Activated gamma-delta T cell treated with anti-CD3 and anti-CD28 coated beads, Interleukin-2, amount 50 U/mL, for 16 hours (primary cell): ENCODE measurements around the gene HTR3A.
"Not testable (repeated sequence)": the region's sequence is repeated elsewhere in the genome, so short reads cannot be mapped to it uniquely, and the experiment has no call there.

Experiments used
- DNase-seq: peaks from one replicate; pipeline ENCODE4 v3.0.0-alpha.2; 2020; ENCODE audit warnings: low read depth

Gene HTR3A

GRCh38 chr11:113974741-113975470, at the start of gene HTR3A:
TSS of gene HTR3A (plus strand) at chr11:113975108. CDS start at chr11:113975326, 218 bp downstream.
- no peak for DNase-seq

GRCh38 chr11:113926273-113927197, 48.4 kb upstream of the HTR3A start:
- DNase-seq: no peak

- DNase-seq: no peak
Observed at GRCh38 chr11:113928311-113928710, 46.6 kb upstream of the HTR3A start.

- no peak for DNase-seq
Observed at GRCh38 chr11:113932788-113933187, 42.1 kb upstream of the HTR3A start.

DNA sequence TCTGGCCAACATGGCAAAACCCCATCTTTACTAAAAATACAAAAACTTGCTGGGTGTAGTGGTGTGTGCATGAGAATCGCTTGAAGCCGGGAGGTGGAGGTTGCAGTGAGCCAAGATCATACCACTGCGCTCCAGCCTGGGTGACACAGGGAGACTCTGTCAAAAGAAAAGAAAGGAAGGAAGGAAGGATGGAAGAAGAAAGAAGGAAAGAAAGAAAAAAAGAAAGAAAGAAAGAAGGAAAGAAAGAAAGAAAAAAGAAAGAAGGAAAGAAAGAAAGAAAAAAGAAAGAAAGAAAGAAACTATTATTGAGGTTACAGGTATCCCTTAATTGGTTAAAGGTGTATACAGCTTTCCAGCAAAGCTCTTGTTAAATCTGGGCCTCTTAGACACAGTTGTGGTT, 40.7 kb upstream of the HTR3A start:
- not testable (repeated sequence) for DNase-seq

- no peak for DNase-seq
Observed at GRCh38 chr11:113934761-113935160, 40.1 kb upstream of the HTR3A start.

- DNase-seq: no peak
Observed at GRCh38 chr11:113935858-113936257, 39.0 kb upstream of the HTR3A start.

DNA sequence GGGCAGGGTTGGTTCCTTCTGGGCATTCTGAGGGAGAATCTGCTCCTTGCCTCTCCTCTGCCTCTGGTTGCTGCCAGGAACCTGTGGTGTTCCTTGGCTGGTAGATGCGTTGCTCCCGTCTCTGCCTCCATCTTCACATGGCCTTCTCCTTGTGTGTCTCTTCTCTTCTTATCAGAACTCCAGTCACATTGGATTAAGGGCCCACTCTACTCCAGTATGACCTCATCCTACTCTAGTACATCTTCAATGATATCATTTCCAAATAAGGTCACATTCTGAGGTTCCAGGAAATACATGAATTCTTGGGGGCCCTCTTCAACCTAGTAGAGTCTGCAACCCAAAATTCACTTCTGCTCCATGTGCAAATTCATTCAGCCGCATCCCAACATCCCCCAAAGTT, 37.0 kb upstream of the HTR3A start:
- DNase-seq: no peak

DNA sequence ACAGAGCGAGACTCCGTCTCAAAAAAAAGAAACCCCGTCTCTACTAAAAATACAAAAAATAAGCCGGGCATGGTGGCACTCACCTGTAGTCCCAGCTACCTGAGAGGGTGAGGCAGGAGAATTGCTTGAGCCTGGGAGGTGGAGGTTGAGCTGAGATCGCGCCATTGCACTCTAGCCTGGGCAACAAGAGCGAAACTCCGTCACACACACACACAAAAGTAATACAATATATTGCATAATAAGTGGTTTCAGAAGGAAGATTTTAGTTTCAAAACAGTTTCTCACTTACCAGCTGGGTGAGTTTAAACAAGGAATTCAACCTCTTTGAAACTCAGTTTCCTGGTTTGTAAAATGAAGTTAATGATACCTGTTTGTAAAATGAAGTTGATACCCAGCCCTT, 32.7 kb upstream of the HTR3A start:
- DNase-seq: no peak

DNA sequence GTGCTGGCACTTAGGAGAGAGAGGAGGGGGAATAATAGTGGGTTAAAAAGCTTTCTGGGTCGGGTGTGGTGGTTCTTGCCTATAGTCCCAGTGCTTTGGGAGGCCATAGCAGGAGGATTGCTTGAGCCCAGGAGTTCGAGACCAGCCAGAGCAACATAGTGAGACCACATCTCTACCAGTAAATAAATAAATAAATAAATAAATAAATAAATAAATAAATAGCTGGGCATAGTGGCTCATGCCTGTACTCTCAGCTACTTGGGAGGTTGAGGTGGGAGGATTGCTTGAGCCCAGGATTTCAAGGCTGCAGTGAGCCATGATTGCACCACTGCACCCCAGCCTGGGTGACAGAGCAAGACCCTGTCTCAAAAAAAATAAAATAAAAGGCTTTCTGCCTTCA, 28.7 kb upstream of the HTR3A start:
- not testable (repeated sequence) for DNase-seq

DNA sequence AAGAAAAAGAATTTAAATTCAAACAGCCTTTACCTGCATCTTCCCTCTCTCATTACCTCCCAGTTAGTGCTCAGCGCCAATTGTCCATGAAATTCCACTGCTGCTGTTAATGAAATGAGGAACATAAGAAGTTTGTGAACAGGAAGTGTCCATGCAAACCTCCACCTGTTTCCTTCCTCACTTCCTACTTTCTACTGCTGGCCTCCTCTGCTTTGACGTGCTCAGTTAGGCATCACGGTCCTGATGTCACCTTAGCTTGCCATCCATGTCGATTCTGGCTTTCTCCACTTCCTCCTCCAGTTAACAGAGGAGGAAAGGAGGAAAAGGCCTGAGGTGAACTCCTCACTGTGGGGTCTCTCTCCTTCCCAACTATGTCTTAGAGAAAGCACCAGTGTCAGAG, 26.9 kb upstream of the HTR3A start:
- no peak for DNase-seq

DNA sequence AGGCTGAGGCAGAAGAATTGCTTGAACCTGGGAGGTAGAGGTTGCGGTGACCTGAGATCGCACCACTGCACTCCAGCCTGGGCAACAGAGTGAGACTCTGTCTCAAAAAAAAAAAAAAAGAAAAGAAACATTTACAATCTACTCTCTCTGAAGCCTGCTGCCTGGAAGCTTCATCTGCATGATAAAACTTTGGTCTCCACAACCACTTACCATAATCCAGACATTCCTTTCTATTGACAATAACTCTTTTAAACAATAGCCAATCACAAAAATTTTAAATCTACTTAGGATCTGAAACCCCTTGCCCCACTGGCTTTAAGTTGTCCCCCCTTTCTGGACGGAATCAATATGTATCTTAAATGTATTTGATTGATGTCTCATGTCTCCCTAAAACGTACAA, 25.0 kb upstream of the HTR3A start:
- no peak for DNase-seq

DNA sequence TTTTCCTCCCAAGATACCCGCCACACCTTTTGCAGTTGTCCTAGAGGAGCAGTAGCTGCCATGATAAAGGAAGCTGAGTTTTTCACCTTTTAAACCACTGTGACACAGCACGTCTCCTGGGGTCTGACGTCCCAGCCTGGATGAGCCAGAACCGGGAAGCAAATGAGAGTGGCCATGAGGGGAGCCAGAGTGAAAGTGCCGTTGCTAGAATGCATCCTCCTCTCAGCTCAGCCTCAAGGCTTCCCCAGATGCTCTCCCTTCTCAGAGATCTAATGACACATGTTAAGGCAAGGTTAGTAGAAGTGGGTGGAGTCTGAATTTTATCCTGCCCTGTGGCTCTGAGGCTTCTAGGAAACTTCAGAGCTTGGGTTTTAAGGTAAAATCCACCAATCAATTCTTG, 23.4 kb upstream of the HTR3A start:
- no peak for DNase-seq

DNA sequence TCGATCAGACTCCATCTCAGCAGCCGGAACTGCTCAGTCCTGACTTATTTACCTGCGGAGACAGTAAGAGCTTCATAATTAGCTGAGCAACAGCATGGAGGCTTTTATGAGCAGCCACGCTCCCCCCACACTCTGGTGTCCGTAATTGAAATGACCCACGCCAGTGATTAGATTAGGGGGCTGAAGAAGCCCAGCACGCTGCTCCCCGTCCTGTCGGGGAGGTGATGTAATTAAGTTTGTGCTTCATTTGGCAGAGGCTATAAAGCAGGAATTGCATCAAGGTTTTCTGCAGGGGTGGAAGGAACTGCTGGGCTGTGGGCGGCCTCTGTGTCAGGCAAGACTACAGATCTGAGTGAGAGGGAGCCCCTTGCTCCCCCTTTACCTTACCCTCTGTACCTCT, 22.8 kb upstream of the HTR3A start:
- no peak for DNase-seq

DNA sequence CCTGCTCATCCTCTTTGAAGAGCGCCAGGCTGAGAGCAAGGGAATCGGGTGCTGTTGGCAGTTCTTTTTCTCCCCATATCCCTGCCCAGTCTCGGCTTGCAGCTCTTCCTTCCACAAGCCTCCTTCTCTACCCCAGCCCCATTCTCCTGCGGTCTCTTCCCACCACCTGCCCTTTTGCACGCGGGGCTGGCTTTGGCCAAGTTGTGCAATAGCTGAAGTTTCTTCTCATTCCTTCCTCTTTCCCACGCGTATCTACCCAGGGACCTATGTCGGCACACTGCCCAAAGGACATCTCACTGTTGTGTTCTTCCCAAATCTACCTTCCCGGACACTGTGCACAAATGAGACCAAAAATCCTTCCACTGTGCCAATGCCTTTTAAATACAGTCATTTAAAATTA, 22.3 kb upstream of the HTR3A start:
- DNase-seq: no peak

GRCh38 chr11:113954235-113954634, 20.7 kb upstream of the HTR3A start:
- no peak for DNase-seq

GRCh38 chr11:113956986-113957385, 17.9 kb upstream of the HTR3A start:
- DNase-seq: no peak

DNA sequence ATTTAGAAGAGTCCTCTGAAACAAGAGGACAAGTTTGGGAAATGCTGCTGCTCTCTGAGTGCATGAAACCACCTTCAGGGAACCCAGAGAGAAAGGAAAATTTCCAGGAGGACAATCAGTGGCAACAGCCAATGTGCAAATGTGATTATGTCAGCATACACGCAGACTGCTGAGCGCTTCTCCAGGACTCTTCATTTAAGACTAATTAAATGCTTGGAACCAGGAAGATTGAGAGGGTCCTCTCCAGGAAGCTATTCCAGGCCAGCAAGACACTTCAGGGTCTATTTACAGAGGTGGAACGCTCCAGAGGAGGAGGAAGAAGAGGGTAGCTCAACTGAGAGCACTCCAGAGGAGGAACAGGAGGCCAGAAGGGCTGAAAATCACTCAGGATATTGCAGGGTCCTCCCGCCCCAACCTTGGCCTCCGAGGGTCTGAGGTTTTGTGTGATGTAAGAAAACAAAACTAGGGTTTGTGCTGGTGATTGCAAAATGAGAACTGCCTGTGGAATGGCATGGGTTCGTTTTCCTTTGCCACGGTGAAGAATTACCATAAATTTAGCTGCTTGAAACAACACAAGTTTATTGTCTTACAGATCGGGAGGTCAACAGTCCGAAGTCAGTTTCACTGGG, 14.1 kb upstream of the HTR3A start:
- DNase-seq: no peak

DNA sequence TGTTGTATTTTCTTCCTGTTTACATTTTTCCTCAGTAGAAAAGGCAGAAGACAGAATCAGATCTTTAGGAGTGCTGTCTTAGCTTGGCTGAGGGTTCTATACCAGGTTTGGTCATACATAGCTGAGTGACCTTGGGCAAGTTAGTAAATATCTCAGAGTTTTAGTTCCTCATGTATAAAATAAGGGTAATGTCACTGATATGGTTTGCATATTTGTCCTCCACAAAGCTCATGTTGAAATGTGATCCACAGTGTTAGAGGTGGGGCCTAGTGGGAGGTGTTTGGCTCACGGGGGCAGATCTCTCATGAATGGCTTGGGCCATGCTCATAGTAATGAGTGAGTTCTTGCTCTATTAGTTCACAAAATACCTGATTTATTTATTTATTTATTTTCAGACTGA, 7.5 kb upstream of the HTR3A start:
- no peak for DNase-seq

DNA sequence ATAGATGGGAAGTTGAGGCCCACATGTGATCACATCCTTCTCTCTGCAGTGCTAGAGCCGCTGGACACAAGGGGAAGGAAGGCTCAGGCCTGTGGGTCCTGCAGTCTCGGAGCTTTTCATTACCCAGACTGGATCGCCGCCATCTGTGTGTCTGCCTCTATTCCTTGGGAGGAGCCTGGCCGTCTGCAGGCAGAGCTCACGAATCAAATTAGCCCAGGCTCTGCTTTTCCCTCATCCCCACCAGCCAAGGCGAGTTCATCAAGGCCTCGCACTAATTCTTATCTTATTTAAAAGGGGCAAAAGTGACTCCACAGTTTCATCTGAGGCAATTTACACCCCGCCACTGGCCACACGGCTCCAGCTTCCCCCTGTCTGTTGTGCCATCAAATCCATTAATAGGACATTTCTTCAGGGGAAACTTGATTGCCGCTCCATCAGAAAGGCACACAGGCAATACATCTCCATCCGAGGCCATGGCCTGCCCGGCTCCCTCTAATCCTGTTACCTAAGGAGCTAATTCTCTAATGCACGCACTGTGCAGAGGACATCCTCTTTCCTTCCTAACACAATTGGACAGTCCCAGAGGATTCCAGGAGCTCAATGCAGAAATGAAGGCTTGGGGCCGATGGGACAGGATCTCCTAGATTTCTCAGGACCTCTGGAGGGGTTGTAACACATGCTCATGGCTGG, 3.3 kb upstream of the HTR3A start:
- no peak for DNase-seq

DNA sequence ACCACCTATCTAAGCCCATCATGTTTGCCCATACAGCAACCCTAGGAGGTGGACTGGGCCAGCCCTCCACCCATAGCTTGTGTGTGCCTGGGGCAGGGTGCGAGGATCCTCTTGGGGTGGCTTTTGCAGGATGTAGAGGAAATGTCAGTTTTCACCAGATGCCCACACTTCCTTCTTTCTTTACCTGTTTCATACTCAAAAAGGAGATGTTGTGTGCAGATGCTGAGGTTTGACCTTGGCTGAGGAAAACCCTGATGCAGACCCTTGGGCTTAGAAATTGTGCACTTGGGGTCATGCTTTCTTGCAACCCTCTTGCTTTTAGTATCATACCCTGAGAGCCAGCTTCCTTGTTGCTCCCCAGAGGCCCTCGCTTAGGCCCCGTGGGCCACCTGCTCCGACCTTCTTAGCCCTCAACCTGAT, 2.2 kb downstream of the HTR3A start:
- no peak for DNase-seq

DNA sequence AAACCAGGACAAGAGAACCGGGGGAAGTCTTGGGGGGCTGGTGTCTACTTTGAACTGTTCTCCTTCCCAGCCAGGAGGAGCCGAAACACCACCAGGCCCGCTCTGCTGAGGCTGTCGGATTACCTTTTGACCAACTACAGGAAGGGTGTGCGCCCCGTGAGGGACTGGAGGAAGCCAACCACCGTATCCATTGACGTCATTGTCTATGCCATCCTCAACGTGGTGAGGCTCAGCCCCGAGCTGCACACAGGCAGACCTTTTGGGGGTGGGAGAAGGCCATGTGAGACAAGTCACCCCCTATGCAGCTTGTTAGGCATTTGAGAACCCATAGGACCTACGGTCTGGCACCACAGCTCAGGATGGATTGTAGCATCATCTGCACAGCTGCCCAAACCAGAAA, 2.8 kb downstream of the HTR3A start:
- no peak for DNase-seq
